HG03520 (cell line): Measurements from ENCODE around the gene NID2.

Experiments used
- ATAC-seq: cut with Tn5 transposase; IDR thresholded peaks from one replicate; pipeline ENCODE4 v1.9.1; 2021; ENCODE audit warnings: mild to moderate bottlenecking, moderate library complexity; ENCODE audit not compliant: unreplicated experiment

The NID2 gene

GRCh38 chr14:52059649-52060048, 9.2 kb downstream of the NID2 start:
- ATAC-seq, result no peak

GRCh38 chr14:52058341-52058740, 10.5 kb downstream of the NID2 start:
- no peak for ATAC-seq

GRCh38 chr14:52055167-52055566, 13.7 kb downstream of the NID2 start:
- ATAC-seq, result no peak

GRCh38 chr14:52054678-52055077, 14.2 kb downstream of the NID2 start:
- ATAC-seq, result no peak

GRCh38 chr14:52053044-52053443, 15.8 kb downstream of the NID2 start:
- no peak for ATAC-seq

- no peak for ATAC-seq
Observed at GRCh38 chr14:52052288-52052943, 16.4 kb downstream of the NID2 start.

GRCh38 chr14:52051871-52052270, 17.0 kb downstream of the NID2 start:
- ATAC-seq, result no peak

GRCh38 chr14:52051251-52051650, 17.6 kb downstream of the NID2 start:
- no peak for ATAC-seq

- no peak for ATAC-seq
Observed at GRCh38 chr14:52049721-52050588, 18.9 kb downstream of the NID2 start.

- no peak for ATAC-seq
Observed at GRCh38 chr14:52049271-52049670, 19.6 kb downstream of the NID2 start.

GRCh38 chr14:52048641-52049204, 20.1 kb downstream of the NID2 start:
- no peak for ATAC-seq

GRCh38 chr14:52048116-52048515, 20.7 kb downstream of the NID2 start:
- no peak for ATAC-seq

- no peak for ATAC-seq
Observed at GRCh38 chr14:52046376-52046917, 22.4 kb downstream of the NID2 start.

- no peak for ATAC-seq
Observed at GRCh38 chr14:52044791-52045522, 23.9 kb downstream of the NID2 start.

GRCh38 chr14:52043690-52044089, 25.2 kb downstream of the NID2 start:
- ATAC-seq, result no peak

GRCh38 chr14:52042371-52043289, 26.2 kb downstream of the NID2 start:
- ATAC-seq, result no peak

GRCh38 chr14:52040598-52040997, 28.3 kb downstream of the NID2 start:
- ATAC-seq, result no peak

- no peak for ATAC-seq
Observed at GRCh38 chr14:52039124-52039815, 29.6 kb downstream of the NID2 start.

- no peak for ATAC-seq
Observed at GRCh38 chr14:52033101-52033642, 35.7 kb downstream of the NID2 start.
